ENCODE measurements around the gene MSN. TPM values are rescaled to one million over a fixed set of nuclear protein-coding genes. Genes with fewer than 3 reads are reported as not detected.

MSN gene
- total and polyA plus RNA-seq, 2 donors from 2014 or later, result 124 to 391 TPM

DNA sequence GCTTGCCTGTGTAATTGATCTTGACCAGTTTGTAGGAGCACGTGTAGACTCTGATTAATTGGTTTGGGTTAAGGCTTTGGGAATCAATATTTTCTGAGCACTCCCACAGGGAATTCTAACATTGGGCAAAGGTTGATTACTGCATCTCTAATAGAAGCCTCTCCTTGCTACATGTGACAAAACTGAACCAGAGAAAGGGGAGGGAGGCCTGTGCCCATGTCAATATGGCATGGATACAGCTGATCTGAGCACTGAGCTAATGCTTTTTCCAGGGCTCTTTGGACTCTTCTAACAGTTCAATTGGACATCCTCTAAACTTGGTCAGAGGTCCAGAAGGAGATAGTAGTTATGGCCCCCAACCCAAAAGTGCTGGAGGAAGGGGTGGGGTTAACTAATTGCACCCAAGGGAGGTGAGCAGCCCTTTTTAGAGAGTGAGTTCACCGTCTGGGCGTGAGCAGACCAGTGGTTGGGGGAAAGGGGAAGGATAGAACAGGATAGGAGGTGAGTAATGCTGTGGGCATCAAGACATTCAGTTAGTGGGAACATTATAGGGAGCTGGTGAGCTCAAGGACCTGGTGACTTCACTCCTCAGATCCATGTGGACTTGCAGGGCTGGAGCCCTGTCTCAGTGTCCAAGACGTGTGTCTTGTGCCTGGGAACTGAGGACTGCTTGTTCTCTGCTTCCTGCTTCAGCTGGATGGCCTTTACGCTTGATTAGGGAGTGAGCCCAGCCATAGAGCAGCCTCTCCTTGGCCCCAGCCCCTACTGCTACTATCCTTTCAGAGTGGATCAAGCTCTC lies 22.8 kb downstream of the MSN start:
- TF ChIP-seq, protein P1, sequence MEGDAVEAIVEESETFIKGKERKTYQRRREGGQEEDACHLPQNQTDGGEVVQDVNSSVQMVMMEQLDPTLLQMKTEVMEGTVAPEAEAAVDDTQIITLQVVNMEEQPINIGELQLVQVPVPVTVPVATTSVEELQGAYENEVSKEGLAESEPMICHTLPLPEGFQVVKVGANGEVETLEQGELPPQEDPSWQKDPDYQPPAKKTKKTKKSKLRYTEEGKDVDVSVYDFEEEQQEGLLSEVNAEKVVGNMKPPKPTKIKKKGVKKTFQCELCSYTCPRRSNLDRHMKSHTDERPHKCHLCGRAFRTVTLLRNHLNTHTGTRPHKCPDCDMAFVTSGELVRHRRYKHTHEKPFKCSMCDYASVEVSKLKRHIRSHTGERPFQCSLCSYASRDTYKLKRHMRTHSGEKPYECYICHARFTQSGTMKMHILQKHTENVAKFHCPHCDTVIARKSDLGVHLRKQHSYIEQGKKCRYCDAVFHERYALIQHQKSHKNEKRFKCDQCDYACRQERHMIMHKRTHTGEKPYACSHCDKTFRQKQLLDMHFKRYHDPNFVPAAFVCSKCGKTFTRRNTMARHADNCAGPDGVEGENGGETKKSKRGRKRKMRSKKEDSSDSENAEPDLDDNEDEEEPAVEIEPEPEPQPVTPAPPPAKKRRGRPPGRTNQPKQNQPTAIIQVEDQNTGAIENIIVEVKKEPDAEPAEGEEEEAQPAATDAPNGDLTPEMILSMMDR (IDR thresholded peaks at IDR 0.05; ENCODE audit: borderline replicate concordance, extremely low read depth, insufficient read depth), result no peak
- Histone ChIP-seq H3K27me3 (ENCODE audit: control insufficient read depth, insufficient read depth, low read length) (no peaks in the 10 kb centered on the region), H3K27ac (ENCODE audit: low read depth in 2 of 2, low read length in 2 of 2) (peak overlapping the region; percentile 72 to 74), H3K4me3 (ENCODE audit: low read length in 3 of 3) (no peak overlapping the region), H3K4me1 (ENCODE audit: control insufficient read depth in 2 of 3, insufficient read depth in 2 of 3, low read depth in 1 of 3, low read length in 3 of 3) (peaks cover 0 to 57% (median 36%) of the 10 kb centered on the region in 3 donors), H3K9me3 (ENCODE audit: control insufficient read depth in 2 of 3, insufficient read depth in 1 of 3, low read length in 3 of 3) (no peaks in the 10 kb centered on the region), H3K9ac (ENCODE audit: low read length in 3 of 3) (peak overlapping the region in 1 of 3 donors; percentile 34), H3K36me3 (ENCODE audit: control insufficient read depth in 2 of 3, insufficient read depth in 3 of 3, low read length in 3 of 3) (no peaks in the 10 kb centered on the region)
- DNase-seq, result peak in 1 of 5 donors; percentile 66
- FAIRE-seq, result no peak
- intact Hi-C loops (cut with DNase I), result no loop called here

DNA sequence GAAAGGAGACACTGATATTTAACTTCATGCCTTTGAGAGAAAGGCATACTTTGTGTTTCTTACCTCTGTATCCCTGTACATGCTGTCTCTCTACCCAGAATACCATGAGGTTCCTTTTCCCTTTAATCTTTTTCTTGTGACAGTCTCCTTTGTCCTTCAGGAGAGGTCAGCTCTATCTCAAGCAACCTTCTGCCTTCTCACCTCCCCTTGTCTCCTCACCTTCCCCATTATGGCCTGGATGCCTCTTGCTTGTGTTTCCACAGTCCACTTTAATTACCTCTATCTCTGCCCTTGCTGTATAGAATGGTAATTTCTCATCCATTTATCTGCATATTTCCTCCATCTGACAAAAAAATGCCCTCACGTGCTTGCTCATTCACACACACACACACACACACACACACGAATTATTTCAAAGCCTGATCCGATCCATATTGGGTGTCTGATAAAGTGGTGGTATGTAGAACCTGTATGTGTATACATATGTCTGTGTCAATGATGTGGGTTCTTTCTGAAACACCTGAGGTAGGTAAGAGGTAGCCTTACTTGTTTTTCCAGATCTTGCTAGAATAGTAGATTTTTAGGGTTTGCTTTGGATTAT lies 28.5 kb downstream of the MSN start:
- peak overlapping the region; percentile 68 to 91 for H3K27ac ChIP-seq (ENCODE audit: low read depth in 2 of 2, low read length in 2 of 2)
- peaks cover 0 to 43% (median 28%) of the 10 kb centered on the region in 3 donors for H3K4me1 ChIP-seq (ENCODE audit: control insufficient read depth in 2 of 3, insufficient read depth in 2 of 3, low read depth in 1 of 3, low read length in 3 of 3)

DNA sequence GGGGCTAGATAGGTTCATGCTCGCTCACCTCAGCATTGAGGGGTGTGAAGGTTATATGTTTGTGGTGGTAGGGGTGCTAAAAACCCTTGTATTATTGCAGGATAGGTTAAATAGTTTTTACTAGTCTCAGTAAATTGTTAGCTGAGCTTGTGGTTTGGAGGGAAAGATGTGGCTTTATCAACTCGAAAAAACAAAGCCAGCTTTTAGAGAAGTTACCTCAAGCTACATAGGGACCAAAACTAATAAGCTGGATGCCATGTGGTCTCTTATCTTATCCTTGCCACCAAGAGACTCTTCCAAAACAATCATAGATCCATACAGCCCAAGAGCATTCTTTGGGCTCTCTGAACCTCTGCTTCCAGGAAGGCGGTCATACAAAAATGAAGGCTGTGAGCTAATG lies 29.2 kb downstream of the MSN start:
- peak overlapping the region; percentile 68 to 91 for H3K27ac ChIP-seq (ENCODE audit: low read depth in 2 of 2, low read length in 2 of 2)
- H3K4me3 ChIP-seq (ENCODE audit: low read length in 3 of 3), result no peak overlapping the region
- FAIRE-seq, result no peak

More for the DNA sequence above, 28.5 kb downstream of the MSN start:
- H3K9ac ChIP-seq (ENCODE audit: low read length in 3 of 3), result peak overlapping the region in 1 of 3 donors; percentile 46
- H3K36me3 ChIP-seq (ENCODE audit: control insufficient read depth in 2 of 3, insufficient read depth in 3 of 3, low read length in 3 of 3), result no peaks in the 10 kb centered on the region
- no peak for DNase-seq
- no peaks in the 10 kb centered on the region for H3K27me3 ChIP-seq (ENCODE audit: control insufficient read depth, insufficient read depth, low read length)
- TF ChIP-seq, protein P1 (IDR thresholded peaks at IDR 0.05; ENCODE audit: borderline replicate concordance, extremely low read depth, insufficient read depth), result no peak
- intact Hi-C loops (cut with DNase I), result no loop called here
- FAIRE-seq, result no peak
- H3K4me3 ChIP-seq (ENCODE audit: low read length in 3 of 3), result no peak overlapping the region
- H3K9me3 ChIP-seq (ENCODE audit: control insufficient read depth in 2 of 3, insufficient read depth in 1 of 3, low read length in 3 of 3), result no peaks in the 10 kb centered on the region

More for the DNA sequence above, 29.2 kb downstream of the MSN start:
- DNase-seq, result no peak
- H3K27me3 ChIP-seq (ENCODE audit: control insufficient read depth, insufficient read depth, low read length), result no peaks in the 10 kb centered on the region
- TF ChIP-seq, protein P1 (IDR thresholded peaks at IDR 0.05; ENCODE audit: borderline replicate concordance, extremely low read depth, insufficient read depth), result no peak
- H3K9ac ChIP-seq (ENCODE audit: low read length in 3 of 3), result peak overlapping the region in 1 of 3 donors; percentile 26
- H3K9me3 ChIP-seq (ENCODE audit: control insufficient read depth in 2 of 3, insufficient read depth in 1 of 3, low read length in 3 of 3), result no peaks in the 10 kb centered on the region
- peaks cover 0 to 41% (median 28%) of the 10 kb centered on the region in 3 donors for H3K4me1 ChIP-seq (ENCODE audit: control insufficient read depth in 2 of 3, insufficient read depth in 2 of 3, low read depth in 1 of 3, low read length in 3 of 3)
- H3K36me3 ChIP-seq (ENCODE audit: control insufficient read depth in 2 of 3, insufficient read depth in 3 of 3, low read length in 3 of 3), result no peaks in the 10 kb centered on the region
- intact Hi-C loops (cut with DNase I), result no loop called here
